Stimulated activated CD8-positive, alpha-beta memory T cell treated with anti-CD3 and anti-CD28 coated beads, Interleukin-15, amount 100 ng/mL, for 4 hours (primary cell): ENCODE data around the gene PCOLCE2.
A peak's percentile ranks its signal among the peaks of the same experiment; 100 is the strongest.

Source experiments
- DNase-seq, 2 donors: peaks; one replicate each; pipeline ENCODE4 v3.0.0-alpha.2; 2020; ENCODE audit warnings: low read depth in 2 of 2

Gene PCOLCE2

DNA sequence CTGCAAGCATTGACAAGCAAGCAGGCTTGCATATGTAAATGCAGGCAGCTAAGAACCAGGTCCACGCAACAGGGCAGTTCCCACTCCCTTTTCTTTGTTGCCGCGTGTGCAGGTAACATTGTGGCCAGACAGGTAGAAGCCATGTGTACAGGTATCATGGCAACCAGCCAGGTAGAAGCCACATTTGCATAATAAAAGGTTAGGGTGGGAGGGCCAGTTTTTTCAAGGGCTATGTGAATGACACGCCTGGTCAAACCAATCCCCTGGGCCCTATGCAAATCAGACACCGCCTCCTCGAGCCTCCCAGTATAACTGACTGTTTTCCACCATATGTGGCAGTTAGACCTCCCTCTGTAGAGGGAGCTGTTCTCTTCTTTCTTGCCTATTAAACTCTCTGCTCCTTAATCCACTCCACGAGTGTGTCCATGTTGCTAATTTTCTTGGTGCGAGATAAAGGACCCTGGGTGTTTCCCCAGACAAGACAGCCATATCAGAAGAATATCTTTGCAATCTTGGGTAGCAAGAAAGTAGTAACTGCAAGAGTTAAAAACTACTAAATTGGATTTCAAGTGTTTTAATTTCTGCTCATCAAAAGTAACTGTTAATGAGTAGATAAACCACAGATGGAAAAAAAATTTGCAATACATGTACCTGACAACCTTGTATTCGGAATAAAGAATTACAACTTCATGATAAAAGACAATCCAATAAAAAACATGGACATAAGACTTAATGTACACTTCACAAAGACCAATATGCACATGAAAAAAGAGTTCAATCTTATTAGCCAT, 21.8 kb downstream of the PCOLCE2 start:
- DNase-seq = no peak

GRCh38 chr3:142863930-142864920, 24.7 kb downstream of the PCOLCE2 start:
- DNase-seq = no peak

- no peak for DNase-seq
Measured at GRCh38 chr3:142863010-142863817, 25.7 kb downstream of the PCOLCE2 start.

DNA sequence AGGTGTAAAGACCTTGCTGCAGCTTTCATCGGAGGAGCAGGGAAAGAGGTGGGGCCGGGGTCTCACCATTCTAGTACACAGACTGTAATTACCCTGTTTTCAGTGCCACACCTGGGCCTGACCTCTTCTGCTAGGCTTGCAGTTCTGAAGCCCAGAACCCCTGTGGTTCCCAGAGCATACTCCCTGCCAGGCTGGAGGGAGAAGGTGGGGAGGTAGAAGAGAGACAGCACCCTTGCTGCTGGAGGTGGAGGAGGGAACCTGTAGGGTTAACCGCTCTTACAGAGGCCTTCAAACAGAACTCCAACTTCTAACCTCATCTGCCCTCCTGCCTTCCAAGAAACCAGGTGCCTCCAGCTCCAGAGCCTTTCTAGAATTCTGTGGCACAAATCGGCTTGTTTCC, 27.0 kb downstream of the PCOLCE2 start:
- no peak for DNase-seq

GRCh38 chr3:142858043-142858442, 30.8 kb downstream of the PCOLCE2 start:
- DNase-seq = no peak

GRCh38 chr3:142857056-142857455, 31.8 kb downstream of the PCOLCE2 start:
- DNase-seq = no peak

DNA sequence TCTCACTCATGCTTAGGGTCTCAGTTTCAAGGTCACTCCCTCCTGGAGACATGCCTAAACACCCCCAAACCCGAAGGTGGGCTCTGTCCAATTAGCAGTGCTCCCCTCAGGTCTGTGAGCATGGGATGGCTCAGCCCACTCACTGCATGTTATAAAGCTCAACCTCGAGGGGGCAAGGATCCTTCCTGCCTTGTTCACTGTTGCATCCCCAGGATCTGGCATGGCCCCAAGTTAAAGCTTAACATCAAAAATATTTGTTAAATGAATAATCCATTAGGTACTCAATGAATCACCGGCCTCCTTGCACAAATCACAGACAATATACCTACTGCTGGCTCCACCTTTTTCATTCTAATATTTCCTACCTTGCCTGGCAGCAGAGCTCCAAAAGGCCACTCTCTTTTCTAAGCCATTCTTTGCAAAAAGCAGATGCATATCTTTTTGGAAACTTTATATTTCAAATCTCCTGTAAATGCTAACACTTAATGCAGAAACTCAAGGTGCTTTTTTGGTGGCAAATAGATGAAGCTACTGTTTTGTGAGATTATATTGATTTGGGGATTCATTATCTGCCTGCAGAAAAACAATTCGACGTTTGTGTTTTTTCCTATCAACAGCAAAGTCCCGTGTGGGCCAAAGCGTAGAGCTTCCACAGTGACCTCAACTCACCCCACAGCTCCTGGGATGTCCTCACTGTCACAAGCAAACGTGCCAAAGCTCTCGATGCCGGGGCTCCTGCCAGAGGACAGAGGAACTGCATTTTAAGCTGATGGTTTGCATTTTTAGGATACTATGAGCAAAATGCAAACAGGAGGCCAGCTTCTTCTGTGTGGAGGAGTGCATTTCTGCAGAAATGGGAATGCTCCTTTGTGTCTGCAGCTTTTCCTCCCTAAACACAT, 35.4 kb downstream of the PCOLCE2 start:
- no peak for DNase-seq

GRCh38 chr3:142852009-142852408, 36.9 kb downstream of the PCOLCE2 start:
- no peak for DNase-seq

DNA sequence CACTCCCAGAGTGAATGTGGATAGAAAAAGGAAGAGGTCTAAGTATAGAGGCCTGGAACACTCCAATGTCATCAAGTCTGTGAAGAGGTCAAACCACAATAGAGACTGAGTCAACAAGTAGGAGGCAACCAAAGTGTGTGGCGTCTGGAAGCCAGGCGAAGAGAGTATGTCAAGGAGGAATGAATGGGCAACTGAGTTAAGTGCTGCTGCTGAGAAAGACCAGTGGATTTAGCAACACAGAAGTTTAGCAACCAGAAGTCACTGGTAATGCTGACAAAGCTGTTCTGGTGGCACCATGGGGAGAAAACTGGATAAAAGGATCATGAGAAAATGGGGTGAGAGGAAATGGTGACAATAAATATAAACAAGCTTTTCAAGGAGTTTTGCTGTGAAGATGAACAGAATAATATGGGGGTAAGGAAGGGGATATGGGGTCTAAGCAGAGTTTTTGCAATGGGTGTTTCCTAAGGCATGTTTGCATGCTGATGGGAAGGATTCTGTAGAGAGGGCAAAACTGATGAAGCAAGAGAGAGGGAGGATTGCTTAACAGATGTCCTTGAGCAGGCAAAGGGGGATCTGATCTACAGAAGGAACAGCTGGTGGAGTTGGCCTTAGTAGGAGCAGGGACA, 38.4 kb downstream of the PCOLCE2 start:
- no peak for DNase-seq

GRCh38 chr3:142849148-142849547, 39.7 kb downstream of the PCOLCE2 start:
- no peak for DNase-seq

- no peak for DNase-seq
Measured at GRCh38 chr3:142846779-142847577, 41.9 kb downstream of the PCOLCE2 start.

DNA sequence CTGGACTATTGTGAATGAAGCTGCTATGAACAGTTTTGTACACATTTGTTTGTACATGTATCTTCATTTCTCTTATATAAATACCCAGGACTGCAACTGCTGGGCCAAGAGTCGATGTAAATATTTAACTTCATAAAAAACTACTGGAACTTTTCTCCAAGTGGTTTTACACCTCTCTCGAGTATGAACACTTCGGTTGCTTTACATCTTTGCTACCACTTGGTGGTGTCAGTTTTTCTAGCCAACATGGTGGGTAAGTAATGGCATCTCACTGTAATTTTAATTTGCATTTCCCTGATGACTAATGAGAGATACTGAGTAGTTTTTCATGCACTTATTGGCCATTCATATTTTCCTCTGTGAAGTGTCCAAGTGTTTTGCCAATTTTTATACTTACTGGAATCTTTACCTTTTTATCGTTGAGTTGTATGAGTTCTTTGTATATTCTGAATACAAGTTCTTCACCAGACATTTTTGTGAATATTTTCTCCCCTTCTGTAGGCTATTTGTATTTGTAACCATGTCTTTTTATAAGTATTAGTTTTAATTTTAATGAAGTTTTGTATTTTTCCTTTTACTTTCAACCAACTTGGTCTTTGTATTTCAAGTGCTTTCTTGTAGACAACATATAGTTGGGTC, 44.4 kb downstream of the PCOLCE2 start:
- DNase-seq = no peak

DNA sequence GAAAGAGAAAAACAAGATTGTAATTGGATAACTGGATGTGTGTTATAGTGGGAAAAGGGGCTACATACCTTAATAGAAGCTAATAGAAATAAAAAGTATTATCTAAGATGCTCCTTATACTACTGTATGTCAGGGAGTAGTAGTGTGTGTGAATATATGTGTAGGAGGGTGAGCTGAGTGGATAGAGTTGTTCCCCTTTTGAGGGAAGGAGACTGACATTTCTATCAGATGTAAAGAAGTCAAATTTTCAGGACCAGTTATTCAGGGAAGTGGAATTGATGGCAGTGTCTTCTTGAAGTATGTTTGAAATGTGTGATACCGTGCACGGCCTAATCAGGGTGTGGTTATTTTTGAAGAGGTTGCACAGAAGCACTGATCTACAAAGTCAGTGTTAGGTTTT, 49.1 kb downstream of the PCOLCE2 start:
- DNase-seq = no peak

GRCh38 chr3:142837526-142837925, 51.4 kb downstream of the PCOLCE2 start:
- DNase-seq = no peak

DNA sequence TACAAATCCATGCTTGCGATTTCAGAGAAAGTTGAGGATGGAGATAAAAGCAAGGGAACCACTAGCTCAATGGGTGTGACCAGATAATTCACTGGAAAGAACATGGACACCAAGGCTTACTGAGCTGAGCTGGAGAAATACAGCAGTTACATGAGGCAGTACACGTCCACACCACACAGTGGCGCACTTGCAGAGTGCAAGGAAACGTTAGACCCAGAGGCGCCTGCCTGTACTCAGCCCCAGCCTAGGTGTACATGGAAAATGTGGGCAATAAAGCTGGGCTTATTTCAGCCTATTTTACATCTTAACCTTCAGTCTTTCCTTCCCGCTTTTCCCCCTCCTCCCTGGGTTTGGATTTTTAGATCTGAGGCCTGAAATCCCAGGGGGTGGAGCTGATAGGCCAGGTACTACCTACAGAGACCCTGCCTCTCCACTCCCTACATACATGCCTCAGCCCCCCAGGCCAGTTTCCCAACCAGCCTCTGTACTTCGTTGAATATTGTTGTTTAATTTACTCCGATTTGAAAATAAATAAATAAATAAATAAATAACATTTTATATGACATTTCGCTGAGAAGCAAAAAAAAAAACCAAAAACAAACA, 60.1 kb downstream of the PCOLCE2 start:
- peak in 1 of 2 donors; percentile 5 for DNase-seq

DNA sequence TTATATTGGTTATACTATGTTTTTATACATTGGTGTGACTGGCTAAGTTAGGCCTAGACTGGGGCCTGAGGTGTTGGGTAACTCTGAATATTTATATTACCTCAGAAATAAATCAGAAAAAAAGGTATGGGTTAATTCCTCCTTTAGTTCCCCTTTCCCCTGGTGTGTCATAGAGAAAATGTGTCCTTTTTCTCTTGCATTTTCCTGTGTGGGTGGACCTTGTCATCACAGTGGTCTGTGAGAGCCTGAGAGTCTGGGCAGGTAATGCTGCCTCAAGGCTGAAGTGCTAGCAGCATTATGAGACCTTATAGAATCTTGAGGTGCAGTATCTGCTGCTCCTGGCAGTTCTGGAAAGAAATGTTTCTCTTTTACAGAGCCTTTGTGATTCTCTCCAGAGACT, 69.7 kb downstream of the PCOLCE2 start:
- no peak for DNase-seq

GRCh38 chr3:142818651-142819050, 70.2 kb downstream of the PCOLCE2 start:
- no peak for DNase-seq

DNA sequence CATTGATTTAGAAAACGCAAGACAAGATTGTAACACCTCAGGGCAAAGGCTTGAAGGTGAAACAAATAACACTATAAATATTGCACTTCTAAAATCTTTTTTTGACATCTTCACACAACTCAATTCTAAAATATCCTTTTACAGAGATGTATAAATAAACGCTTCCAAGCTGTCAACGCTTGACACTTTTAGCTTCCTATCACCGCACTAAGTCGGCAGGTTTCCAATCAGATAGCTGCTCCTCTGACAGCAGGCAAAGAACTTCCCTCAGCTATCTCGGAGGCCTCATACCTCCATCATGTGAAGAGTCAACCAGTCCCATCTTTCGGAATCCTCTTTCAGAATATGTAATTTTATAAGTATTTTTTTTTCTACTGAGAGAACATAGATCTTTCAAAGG, 71.0 kb downstream of the PCOLCE2 start:
- no peak for DNase-seq

- no peak for DNase-seq
Measured at GRCh38 chr3:142817356-142817755, 71.5 kb downstream of the PCOLCE2 start.
